ENCODE measurements around the gene IRF2BP1. TPM values are rescaled to one million over a fixed set of nuclear protein-coding genes. Genes with fewer than 3 reads are reported as not detected.

Gene IRF2BP1
- total and polyA plus RNA-seq, 2 donors from 2014 or later: 18.2 to 23.2 TPM

DNA sequence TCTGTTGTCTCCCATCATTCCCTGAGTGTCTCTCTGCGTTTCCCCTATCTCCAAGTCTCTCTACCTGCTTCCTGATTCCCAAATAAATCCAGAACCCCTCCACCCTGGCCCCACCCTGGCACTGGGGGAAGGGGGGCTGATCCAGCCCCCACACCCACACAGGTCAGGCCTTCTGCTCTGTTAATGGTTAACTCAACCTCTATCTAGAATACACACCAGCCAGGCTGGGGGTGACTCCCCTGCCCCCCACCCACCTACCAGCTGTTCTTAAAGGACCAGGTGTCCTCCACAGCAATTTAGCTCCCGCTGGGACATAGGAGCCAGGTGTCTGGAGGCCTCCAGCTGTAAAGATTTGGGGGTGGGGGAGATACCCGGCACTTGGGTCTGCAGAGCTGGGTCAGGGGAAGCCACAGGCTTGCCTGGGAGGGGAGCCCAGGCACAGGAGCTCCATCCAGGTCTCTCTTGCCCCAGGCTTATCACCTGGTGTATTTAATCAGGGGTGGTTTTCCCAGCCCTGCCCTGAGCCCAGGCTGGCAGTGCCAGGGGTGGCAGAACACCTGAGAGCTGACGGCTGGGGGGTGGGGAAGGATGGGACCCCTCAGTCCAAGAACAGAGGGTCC lies 3.9 kb downstream of the IRF2BP1 start:
- peak overlapping the region in 2 of 3 donors; percentile 30 to 73 for H3K9ac ChIP-seq (ENCODE audit: low read length in 3 of 3)
- H3K27ac ChIP-seq (ENCODE audit: low read depth in 2 of 2, low read length in 2 of 2): peak overlapping the region in 1 of 2 donors; percentile 79
- H3K27me3 ChIP-seq (ENCODE audit: control insufficient read depth, insufficient read depth, low read length): no peaks in the 10 kb centered on the region
- peaks cover 0 to 35% (median 11%) of the 10 kb centered on the region in 3 donors for H3K4me1 ChIP-seq (ENCODE audit: control insufficient read depth in 2 of 3, insufficient read depth in 2 of 3, low read depth in 1 of 3, low read length in 3 of 3)
- H3K4me3 ChIP-seq (ENCODE audit: low read length in 3 of 3): peak overlapping the region in 2 of 3 donors; percentile 58 to 70
- intact Hi-C loops (cut with DNase I): no loop called here
- TF ChIP-seq, protein P1, sequence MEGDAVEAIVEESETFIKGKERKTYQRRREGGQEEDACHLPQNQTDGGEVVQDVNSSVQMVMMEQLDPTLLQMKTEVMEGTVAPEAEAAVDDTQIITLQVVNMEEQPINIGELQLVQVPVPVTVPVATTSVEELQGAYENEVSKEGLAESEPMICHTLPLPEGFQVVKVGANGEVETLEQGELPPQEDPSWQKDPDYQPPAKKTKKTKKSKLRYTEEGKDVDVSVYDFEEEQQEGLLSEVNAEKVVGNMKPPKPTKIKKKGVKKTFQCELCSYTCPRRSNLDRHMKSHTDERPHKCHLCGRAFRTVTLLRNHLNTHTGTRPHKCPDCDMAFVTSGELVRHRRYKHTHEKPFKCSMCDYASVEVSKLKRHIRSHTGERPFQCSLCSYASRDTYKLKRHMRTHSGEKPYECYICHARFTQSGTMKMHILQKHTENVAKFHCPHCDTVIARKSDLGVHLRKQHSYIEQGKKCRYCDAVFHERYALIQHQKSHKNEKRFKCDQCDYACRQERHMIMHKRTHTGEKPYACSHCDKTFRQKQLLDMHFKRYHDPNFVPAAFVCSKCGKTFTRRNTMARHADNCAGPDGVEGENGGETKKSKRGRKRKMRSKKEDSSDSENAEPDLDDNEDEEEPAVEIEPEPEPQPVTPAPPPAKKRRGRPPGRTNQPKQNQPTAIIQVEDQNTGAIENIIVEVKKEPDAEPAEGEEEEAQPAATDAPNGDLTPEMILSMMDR (IDR thresholded peaks at IDR 0.05; ENCODE audit: borderline replicate concordance, extremely low read depth, insufficient read depth): no peak
- no peaks in the 10 kb centered on the region for H3K36me3 ChIP-seq (ENCODE audit: control insufficient read depth in 2 of 3, insufficient read depth in 3 of 3, low read length in 3 of 3)
- FAIRE-seq (no peak), DNase-seq (peak in 3 of 5 donors; percentile 43 to 78 (median 57))
- no peaks in the 10 kb centered on the region for H3K9me3 ChIP-seq (ENCODE audit: control insufficient read depth in 2 of 3, insufficient read depth in 1 of 3, low read length in 3 of 3)

DNA sequence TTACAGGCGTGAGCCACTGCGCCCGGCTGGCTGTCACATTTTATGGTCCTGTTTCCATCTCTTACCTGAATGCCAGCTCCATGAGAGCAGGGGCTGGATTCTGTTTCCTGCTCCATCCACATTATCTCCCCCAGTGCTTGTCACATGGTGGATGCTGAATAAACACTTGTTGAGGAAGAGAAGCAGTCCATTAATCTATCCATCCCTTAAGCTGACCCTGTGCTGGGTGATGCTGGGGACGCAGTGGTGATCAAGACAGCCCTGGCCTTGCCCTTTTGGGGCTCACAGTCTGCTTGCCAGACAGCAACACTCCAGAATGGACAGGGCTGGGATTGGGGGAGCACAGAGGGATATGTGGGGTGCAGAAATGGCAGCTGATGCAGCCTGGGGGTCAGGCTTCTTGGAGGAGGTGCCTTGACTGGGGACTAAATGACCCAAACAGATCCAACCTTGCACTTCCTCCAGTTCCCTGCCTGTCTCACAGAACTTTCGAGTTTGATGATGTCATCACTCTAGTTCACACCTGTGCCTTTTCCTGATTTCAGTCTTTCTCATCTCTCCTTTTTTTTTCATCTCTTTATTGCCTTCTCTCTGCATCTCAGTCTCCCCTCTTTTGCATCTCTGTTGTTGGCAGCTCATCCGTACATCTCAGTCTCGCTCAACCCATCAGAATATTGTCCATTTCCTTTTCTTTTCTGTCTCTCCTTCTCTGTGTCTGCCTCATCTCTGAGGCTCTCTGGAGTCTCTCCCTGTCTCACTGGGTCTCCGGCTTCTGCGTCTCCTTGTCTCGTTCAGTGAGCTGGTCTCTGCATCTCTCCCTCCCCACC lies 4.6 kb downstream of the IRF2BP1 start:
- TF ChIP-seq, protein P1 (IDR thresholded peaks at IDR 0.05; ENCODE audit: borderline replicate concordance, extremely low read depth, insufficient read depth): no peak
- DNase-seq (no peak), FAIRE-seq (no peak)
- no peak overlapping the region for H3K4me3 ChIP-seq (ENCODE audit: low read length in 3 of 3)
- peaks cover 0 to 34% (median 11%) of the 10 kb centered on the region in 3 donors for H3K4me1 ChIP-seq (ENCODE audit: control insufficient read depth in 2 of 3, insufficient read depth in 2 of 3, low read depth in 1 of 3, low read length in 3 of 3)
- H3K27ac ChIP-seq (ENCODE audit: low read depth in 2 of 2, low read length in 2 of 2): peak overlapping the region in 1 of 2 donors; percentile 5
- no peaks in the 10 kb centered on the region for H3K27me3 ChIP-seq (ENCODE audit: control insufficient read depth, insufficient read depth, low read length)
- intact Hi-C loops (cut with DNase I): no loop called here
- no peaks in the 10 kb centered on the region for H3K9me3 ChIP-seq (ENCODE audit: control insufficient read depth in 2 of 3, insufficient read depth in 1 of 3, low read length in 3 of 3)
- H3K9ac ChIP-seq (ENCODE audit: low read length in 3 of 3): no peak overlapping the region
- no peaks in the 10 kb centered on the region for H3K36me3 ChIP-seq (ENCODE audit: control insufficient read depth in 2 of 3, insufficient read depth in 3 of 3, low read length in 3 of 3)

DNA sequence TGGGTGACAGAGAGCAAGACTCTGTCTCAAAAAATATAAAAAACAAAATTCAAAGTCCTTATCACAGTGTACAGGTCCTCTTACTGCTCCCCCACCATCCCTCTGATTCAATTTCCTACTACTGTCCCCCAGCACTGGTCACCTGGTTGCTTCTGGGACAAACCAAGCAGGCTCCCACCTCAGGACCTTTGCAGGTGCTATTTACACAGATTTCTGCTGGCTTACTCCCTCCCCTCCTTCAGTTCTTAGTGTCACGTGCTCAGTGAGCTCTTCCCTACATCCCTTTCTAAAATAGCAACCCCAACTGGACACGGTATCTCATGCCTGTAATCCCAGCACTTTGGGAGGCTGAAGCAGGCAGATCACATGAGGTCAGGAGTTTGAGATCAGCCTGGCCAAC lies 6.0 kb downstream of the IRF2BP1 start:
- intact Hi-C loops (cut with DNase I): no loop called here
- no peaks in the 10 kb centered on the region for H3K9me3 ChIP-seq (ENCODE audit: control insufficient read depth in 2 of 3, insufficient read depth in 1 of 3, low read length in 3 of 3)
- DNase-seq: no peak
- peaks cover 0 to 31% (median 11%) of the 10 kb centered on the region in 3 donors for H3K4me1 ChIP-seq (ENCODE audit: control insufficient read depth in 2 of 3, insufficient read depth in 2 of 3, low read depth in 1 of 3, low read length in 3 of 3)
- TF ChIP-seq, protein P1 (IDR thresholded peaks at IDR 0.05; ENCODE audit: borderline replicate concordance, extremely low read depth, insufficient read depth): no peak
- no peaks in the 10 kb centered on the region for H3K27me3 ChIP-seq (ENCODE audit: control insufficient read depth, insufficient read depth, low read length)
- FAIRE-seq: no peak
- no peak overlapping the region for H3K9ac ChIP-seq (ENCODE audit: low read length in 3 of 3)
- no peak overlapping the region for H3K27ac ChIP-seq (ENCODE audit: low read depth in 2 of 2, low read length in 2 of 2)
- H3K36me3 ChIP-seq (ENCODE audit: control insufficient read depth in 2 of 3, insufficient read depth in 3 of 3, low read length in 3 of 3): no peaks in the 10 kb centered on the region
- H3K4me3 ChIP-seq (ENCODE audit: low read length in 3 of 3): no peak overlapping the region

Measured in kidney (tissue), 14 donors.